MCF 10A (cell line): ENCODE results near the gene TMED8. TPM values are rescaled to one million over a fixed set of nuclear protein-coding genes. Genes with fewer than 3 reads are reported as not detected.
"Not testable (repeated sequence)": the region's sequence is repeated elsewhere in the genome, so short reads cannot be mapped to it uniquely, and the experiment has no call there.

Experiments used
- BruUV-seq: library from RNA; stranded (reverse); fragments of 400-500 nt; replicated peaks from 2 replicates; lab custom pipeline; 2021; lab: Mats Ljungman, UMichigan
- CTCF ChIA-PET: fragments of 300-600 bp; sonication (Branson Sonifier 250); formaldehyde crosslinking; extraction: SDS; loops from one replicate; lab custom pipeline; 2021; ENCODE audit warnings: antibody characterized with exemption, inconsistent platforms; lab: Yijun Ruan, JAX
- POLR2A ChIA-PET: fragments of 300-600, 350-650 bp; sonication (Branson Sonifier 250); formaldehyde crosslinking; extraction: SDS; loops from one replicate; lab custom pipeline; 2020; ENCODE audit warnings: antibody characterized with exemption, inconsistent platforms; lab: Yijun Ruan, JAX
- DNase-seq: peaks from one replicate; pipeline ENCODE4 v3.0.0-alpha.2; 2018; ENCODE audit not compliant: unreplicated experiment
- H3K27ac Mint-ChIP-seq: one replicate; pipeline ENCODE4 v1.8.0; 2022; ENCODE audit warnings: mild to moderate bottlenecking, low read depth, mixed read lengths; ENCODE audit not compliant: unreplicated experiment
- H3K27me3 Mint-ChIP-seq: one replicate; pipeline ENCODE4 v1.8.0; 2022; ENCODE audit warnings: mixed read lengths; ENCODE audit not compliant: insufficient read depth, unreplicated experiment
- H3K36me3 Mint-ChIP-seq: one replicate; pipeline ENCODE4 v1.8.0; 2022; ENCODE audit warnings: mild to moderate bottlenecking, moderate library complexity, mixed read lengths; ENCODE audit not compliant: insufficient read depth, unreplicated experiment
- H3K4me1 Mint-ChIP-seq: one replicate; pipeline ENCODE4 v1.8.0; 2022; ENCODE audit warnings: mixed read lengths; ENCODE audit not compliant: insufficient read depth, unreplicated experiment
- H3K4me3 Mint-ChIP-seq: one replicate; pipeline ENCODE4 v1.8.0; 2022; ENCODE audit warnings: mild to moderate bottlenecking, moderate library complexity, mixed read lengths; ENCODE audit not compliant: unreplicated experiment
- H3K9me3 Mint-ChIP-seq: one replicate; pipeline ENCODE4 v1.8.0; 2022; ENCODE audit warnings: mixed read lengths; ENCODE audit not compliant: unreplicated experiment
- intact Hi-C: fragments of 100-400 bp; cut with micrococcal nuclease; formaldehyde crosslinking; loops from 2 replicates; pipeline ENCODE4 v1.14.1; 2022
- total RNA-seq: library from RNA; stranded (reverse); gene quantifications from 2 replicates; pipeline ENCODE4 v1.2.3, GENCODE V29; 2022
- TF ChIP-seq, protein P1 (sequence below): fragments of 200-600 bp; IDR thresholded peaks from one replicate; pipeline ENCODE4 v1.8.0; 2022; ENCODE audit warnings: antibody characterized with exemption, mild to moderate bottlenecking; ENCODE audit not compliant: unreplicated experiment

The TMED8 gene
- total RNA-seq, 1 experiment from 2014 or later, result 9.3 TPM

DNA sequence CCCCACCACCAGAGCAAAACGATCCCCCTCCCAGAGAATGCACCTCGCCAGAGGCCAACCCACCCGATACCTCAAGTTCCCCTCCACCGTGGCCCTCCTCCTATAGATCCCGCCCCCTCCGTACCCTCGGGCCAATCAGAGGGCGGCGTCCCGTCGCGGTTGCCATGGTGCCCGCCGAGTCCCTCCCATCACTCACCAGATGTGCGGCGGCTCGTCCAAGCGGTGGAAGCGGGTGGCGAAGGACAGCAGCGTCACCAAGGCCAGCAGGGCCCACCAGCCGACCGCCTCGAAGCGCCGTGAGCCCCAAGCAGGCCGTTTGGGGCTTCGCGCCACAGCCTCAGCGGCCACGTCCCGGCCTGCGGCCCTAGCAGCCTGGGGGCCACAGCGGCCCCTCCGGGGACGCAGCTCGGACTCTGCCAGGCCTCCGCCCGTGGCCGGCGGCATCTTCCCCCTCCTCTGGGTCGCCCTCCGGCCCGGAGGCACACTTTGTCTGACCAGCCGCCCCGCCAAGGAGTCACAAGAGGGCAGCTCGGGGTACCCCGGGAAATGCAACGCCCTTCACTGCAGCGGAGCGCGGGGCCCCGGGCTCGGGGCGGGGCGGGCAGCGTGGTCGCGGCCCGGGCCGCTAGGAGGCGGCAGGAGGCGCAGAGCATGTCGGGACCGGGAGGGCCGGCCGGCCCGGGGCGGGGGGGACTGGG, 56.5 kb downstream of the TMED8 start, which contains the start of gene POMT2:
POMT2 (minus strand) TSS at position 646 of the 698 bp plus-strand sequence; CDS start at position 444, 202 bp downstream.
- no TSS peak for BruUV-seq
- Mint-ChIP-seq H3K27ac (peak within 1 kb of the TSS; percentile 95), H3K4me3 (peak within 1 kb of the TSS; percentile 83), H3K27me3 (no peaks in the 10 kb centered on the region), H3K36me3 (no peaks in the 10 kb centered on the region), H3K9me3 (no peaks in the 10 kb centered on the region), H3K4me1 (peaks cover 28% of the 10 kb centered on the region)
- TF ChIP-seq, protein P1, sequence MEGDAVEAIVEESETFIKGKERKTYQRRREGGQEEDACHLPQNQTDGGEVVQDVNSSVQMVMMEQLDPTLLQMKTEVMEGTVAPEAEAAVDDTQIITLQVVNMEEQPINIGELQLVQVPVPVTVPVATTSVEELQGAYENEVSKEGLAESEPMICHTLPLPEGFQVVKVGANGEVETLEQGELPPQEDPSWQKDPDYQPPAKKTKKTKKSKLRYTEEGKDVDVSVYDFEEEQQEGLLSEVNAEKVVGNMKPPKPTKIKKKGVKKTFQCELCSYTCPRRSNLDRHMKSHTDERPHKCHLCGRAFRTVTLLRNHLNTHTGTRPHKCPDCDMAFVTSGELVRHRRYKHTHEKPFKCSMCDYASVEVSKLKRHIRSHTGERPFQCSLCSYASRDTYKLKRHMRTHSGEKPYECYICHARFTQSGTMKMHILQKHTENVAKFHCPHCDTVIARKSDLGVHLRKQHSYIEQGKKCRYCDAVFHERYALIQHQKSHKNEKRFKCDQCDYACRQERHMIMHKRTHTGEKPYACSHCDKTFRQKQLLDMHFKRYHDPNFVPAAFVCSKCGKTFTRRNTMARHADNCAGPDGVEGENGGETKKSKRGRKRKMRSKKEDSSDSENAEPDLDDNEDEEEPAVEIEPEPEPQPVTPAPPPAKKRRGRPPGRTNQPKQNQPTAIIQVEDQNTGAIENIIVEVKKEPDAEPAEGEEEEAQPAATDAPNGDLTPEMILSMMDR, result peak; percentile 28
- intact Hi-C loops, result loop anchor here (5.0 kb wide), 1 partner anchor 137 kb away; the partner anchor contains the start of genes AHSA1 and VIPAS39
- ChIA-PET POLR2A (interaction anchor here (0.6 to 4.4 kb wide), 18 partner anchors 8 to 388 kb away, joined by 3 to 39 read pairs (median 4); partner anchors contain the start of genes AHSA1, CIPC, SAMD15 and TMED8), CTCF (interaction anchor here (0.6 to 3.1 kb wide), 5 partner anchors 16 to 170 kb away, joined by 4 to 10 read pairs (median 6); no protein-coding TSS in a partner anchor)
- DNase-seq, result peak; percentile 93

DNA sequence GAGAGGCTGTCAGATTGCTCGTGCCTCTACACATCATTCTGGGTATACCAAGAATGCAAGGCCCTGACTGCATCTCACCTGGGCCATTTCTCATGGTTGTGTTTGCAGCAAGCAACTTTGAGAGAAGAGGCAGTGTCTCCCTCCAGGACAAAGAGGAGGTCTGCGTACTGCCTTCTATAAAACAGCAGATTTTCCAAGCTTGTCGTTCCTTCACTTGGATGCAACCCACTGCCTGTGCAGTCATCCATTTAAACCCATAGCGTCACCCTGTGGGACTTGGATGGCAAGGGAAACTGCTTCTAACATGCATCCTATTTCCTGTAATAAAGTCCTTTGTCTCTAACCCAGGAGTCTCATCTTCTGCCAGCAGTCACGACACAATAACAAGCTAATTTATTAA, 57.5 kb downstream of the TMED8 start:
- no peaks in the 10 kb centered on the region for H3K9me3 Mint-ChIP-seq
- intact Hi-C loops, result loop anchor here (5.0 kb wide), 1 partner anchor 233 kb away; no protein-coding TSS in a partner anchor
- DNase-seq, result no peak
- ChIA-PET POLR2A (interaction anchor here (0.9 to 4.4 kb wide), 6 partner anchors 13 to 221 kb away, joined by 3 to 39 read pairs (median 4); partner anchors contain the start of genes CIPC, SAMD15, TMED8 and VIPAS39), CTCF (interaction anchor here (0.6 to 3.1 kb wide), 5 partner anchors 15 to 285 kb away, joined by 3 to 10 read pairs (median 6); no protein-coding TSS in a partner anchor)
- H3K4me1 Mint-ChIP-seq, result peaks cover 33% of the 10 kb centered on the region
- TF ChIP-seq, protein P1, result no peak
- BruUV-seq, result no TSS peak
- H3K27ac Mint-ChIP-seq, result no peak overlapping the region
- H3K36me3 Mint-ChIP-seq, result no peaks in the 10 kb centered on the region
- H3K27me3 Mint-ChIP-seq, result no peaks in the 10 kb centered on the region
- H3K4me3 Mint-ChIP-seq, result peak overlapping the region; percentile 83

DNA sequence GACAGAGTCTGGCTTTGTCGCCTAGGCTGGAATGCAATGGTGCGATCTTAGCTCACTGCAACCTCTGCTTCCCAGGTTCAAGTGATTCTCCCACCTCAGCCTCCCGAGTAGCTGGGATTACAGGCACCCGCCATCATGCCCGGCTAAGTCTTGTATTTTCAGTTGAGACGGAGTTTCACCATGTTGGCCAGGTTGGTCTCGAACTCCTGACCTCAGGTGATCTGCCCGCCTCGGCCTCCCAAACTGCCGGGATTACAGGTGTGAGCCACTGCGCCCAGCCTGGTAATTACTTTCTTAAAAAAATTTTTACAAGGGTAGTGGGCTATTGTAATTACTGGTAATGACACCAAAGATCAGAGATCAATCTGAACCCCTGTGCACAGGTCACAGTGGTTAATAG, 58.1 kb downstream of the TMED8 start:
- intact Hi-C loops, result loop anchor here (5.0 kb wide), 1 partner anchor 234 kb away; no protein-coding TSS in a partner anchor
- peaks cover 39% of the 10 kb centered on the region for H3K4me1 Mint-ChIP-seq
- not testable (repeated sequence) for H3K27ac Mint-ChIP-seq, BruUV-seq, H3K36me3 Mint-ChIP-seq, H3K27me3 Mint-ChIP-seq, DNase-seq, H3K9me3 Mint-ChIP-seq
- POLR2A ChIA-PET, result interaction anchor here (0.6 to 4.4 kb wide), 3 partner anchors 15 to 195 kb away, joined by 3 to 39 read pairs (median 3); no protein-coding TSS in a partner anchor
- H3K4me3 Mint-ChIP-seq, result peak overlapping the region; percentile 83
- CTCF ChIA-PET, result interaction anchor here (0.6 to 3.1 kb wide), 5 partner anchors 15 to 286 kb away, joined by 3 to 10 read pairs (median 6); no protein-coding TSS in a partner anchor

DNA sequence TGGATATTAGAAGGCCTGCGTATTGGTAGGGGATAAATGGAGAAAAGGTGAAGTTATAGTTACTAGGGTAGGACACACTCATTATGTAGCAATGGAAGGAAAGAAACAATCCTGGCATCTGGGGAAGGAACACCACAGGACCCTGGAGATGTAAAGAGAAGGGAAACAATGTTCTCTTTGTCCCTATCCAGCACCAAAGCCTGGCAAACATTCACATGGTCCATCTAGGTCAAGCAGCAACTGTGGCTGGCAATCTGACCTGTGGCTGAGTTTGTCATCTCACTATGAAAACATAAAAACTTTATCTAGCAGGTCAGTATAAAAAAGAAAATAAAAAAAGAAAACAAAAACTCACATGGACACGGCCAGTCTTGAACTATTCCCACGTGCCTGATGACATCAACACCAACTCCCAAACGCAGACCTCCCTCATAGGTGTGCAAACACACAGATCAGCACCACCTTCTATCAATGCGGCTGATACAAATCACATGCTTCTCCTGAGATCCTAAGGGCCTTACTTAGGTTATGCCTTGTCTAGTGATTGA, 58.8 kb downstream of the TMED8 start:
- intact Hi-C loops, result loop anchor here (5.0 kb wide), 1 partner anchor 234 kb away; no protein-coding TSS in a partner anchor
- CTCF ChIA-PET, result interaction anchor here (3.1 to 6.9 kb wide), 2 partner anchors 17 kb away, joined by 10 to 264 read pairs; no protein-coding TSS in a partner anchor
- H3K4me3 Mint-ChIP-seq, result no peak overlapping the region

More for the DNA sequence above, 58.8 kb downstream of the TMED8 start:
- peaks cover 46% of the 10 kb centered on the region for H3K4me1 Mint-ChIP-seq
- POLR2A ChIA-PET, result interaction anchor here (0.6 kb wide), 1 partner anchor 15 kb away, joined by 3 read pairs; no protein-coding TSS in a partner anchor
- H3K36me3 Mint-ChIP-seq, result no peaks in the 10 kb centered on the region
- H3K9me3 Mint-ChIP-seq, result no peaks in the 10 kb centered on the region
- no peak overlapping the region for H3K27ac Mint-ChIP-seq
- no peak for DNase-seq
- TF ChIP-seq, protein P1, result no peak
- BruUV-seq, result no TSS peak
- H3K27me3 Mint-ChIP-seq, result no peaks in the 10 kb centered on the region
